ENCODE results near the gene SACM1L. TPM values are rescaled to one million over a fixed set of nuclear protein-coding genes. Genes with fewer than 3 reads are reported as not detected.

SACM1L gene
- total and polyA plus RNA-seq, 2 experiments from 2014 or later: 28.1 to 61.6 TPM

DNA sequence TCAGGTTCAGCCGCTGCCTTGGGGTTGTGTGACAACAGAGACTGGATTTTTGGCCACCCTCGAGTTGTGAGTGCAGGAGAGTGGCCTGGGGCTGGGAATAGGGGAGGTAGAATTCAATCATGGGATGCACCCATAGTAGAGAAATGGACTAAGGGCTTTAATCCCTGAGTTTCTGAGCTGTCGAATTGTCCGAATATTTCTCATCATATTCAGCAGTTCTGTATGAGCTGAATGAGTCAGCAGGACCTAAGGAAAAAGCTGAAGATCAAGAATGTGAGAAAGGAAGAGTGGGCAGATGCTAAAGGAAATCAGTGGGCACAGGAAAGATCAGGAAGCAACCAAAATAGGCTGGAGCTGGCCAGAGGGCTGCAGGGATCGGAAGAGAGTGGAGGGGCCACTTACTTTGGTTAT, 44.4 kb upstream of the SACM1L start:
- Histone ChIP-seq H3K27me3 (no peaks in the 10 kb centered on the region), H3K9me2 (replicated peaks; ENCODE audit: insufficient read depth) (no peaks in the 10 kb centered on the region), H3K4me2 (no peak overlapping the region), H3K79me2 (peaks cover 43% of the 10 kb centered on the region), H3K27ac (peak overlapping the region; percentile 26), H2AFZ (no peak overlapping the region), H3K36me3 (replicated peaks; ENCODE audit: insufficient read depth, low read depth) (no peaks in the 10 kb centered on the region), H3K4me3 (no peak overlapping the region), H4K20me1 (ENCODE audit: insufficient read depth, poor library complexity, severe bottlenecking) (no peaks in the 10 kb centered on the region), H3K9me3 (ENCODE audit: low read depth) (no peaks in the 10 kb centered on the region), H3K4me1 (ENCODE audit: insufficient read depth) (peaks cover 27% of the 10 kb centered on the region)
- no peak for TF ChIP-seq EZH2 (IDR thresholded peaks at IDR 0.05; ENCODE audit: borderline replicate concordance)
- no peak for TF ChIP-seq EZH2phosphoT487 (IDR thresholded peaks at IDR 0.05; ENCODE audit: low read depth, severe bottlenecking, unreplicated experiment)
- TF ChIP-seq, protein P1, sequence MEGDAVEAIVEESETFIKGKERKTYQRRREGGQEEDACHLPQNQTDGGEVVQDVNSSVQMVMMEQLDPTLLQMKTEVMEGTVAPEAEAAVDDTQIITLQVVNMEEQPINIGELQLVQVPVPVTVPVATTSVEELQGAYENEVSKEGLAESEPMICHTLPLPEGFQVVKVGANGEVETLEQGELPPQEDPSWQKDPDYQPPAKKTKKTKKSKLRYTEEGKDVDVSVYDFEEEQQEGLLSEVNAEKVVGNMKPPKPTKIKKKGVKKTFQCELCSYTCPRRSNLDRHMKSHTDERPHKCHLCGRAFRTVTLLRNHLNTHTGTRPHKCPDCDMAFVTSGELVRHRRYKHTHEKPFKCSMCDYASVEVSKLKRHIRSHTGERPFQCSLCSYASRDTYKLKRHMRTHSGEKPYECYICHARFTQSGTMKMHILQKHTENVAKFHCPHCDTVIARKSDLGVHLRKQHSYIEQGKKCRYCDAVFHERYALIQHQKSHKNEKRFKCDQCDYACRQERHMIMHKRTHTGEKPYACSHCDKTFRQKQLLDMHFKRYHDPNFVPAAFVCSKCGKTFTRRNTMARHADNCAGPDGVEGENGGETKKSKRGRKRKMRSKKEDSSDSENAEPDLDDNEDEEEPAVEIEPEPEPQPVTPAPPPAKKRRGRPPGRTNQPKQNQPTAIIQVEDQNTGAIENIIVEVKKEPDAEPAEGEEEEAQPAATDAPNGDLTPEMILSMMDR (IDR thresholded peaks at IDR 0.05; ENCODE audit: poor library complexity): no peak
- 80% methylated on average over 5 of the region's 5 CpGs for WGBS (ENCODE audit: low lambda C conversion rate, missing lambda C conversion rate)
- DNase-seq (ENCODE audit: low spot score): no peak

DNA sequence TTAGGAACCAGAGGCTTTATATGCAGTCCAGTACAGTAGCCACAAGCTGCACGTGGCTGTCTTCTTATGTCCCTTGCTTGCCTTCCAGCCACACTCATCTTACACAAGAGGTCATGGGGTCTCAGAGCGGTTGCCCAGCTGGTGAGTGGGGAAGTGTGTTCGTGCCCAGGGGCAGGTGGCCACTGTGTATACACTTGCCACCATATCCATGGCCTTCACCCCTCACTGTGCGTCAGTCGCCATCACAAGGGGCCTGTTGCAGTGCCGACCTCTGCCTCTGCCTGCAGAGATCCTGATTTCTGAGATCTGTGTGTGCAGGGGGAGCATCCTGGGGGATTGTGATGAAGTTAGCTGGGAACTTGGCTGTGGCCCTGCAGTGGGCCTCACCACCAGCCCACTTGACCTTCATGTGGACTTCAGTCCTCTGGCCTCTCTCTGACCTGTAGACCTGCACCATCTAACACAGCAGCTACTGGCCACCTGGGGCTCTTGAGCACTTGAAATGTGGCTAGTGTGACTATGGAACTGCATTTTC, 43.1 kb upstream of the SACM1L start:
- peaks cover 17% of the 10 kb centered on the region for H3K4me1 ChIP-seq (ENCODE audit: insufficient read depth)
- no peak overlapping the region for H3K4me2 ChIP-seq
- H3K79me2 ChIP-seq: peaks cover 46% of the 10 kb centered on the region
- WGBS (ENCODE audit: low lambda C conversion rate, missing lambda C conversion rate): 94% methylated on average over 6 of the region's 6 CpGs
- H3K9me3 ChIP-seq (ENCODE audit: low read depth): no peaks in the 10 kb centered on the region
- no peaks in the 10 kb centered on the region for H3K9me2 ChIP-seq (replicated peaks; ENCODE audit: insufficient read depth)
- H3K4me3 ChIP-seq: no peak overlapping the region
- no peaks in the 10 kb centered on the region for H4K20me1 ChIP-seq (ENCODE audit: insufficient read depth, poor library complexity, severe bottlenecking)
- DNase-seq (ENCODE audit: low spot score): no peak
- H3K36me3 ChIP-seq (replicated peaks; ENCODE audit: insufficient read depth, low read depth): no peaks in the 10 kb centered on the region
- TF ChIP-seq, protein P1 (IDR thresholded peaks at IDR 0.05; ENCODE audit: poor library complexity): no peak
- TF ChIP-seq EZH2phosphoT487 (IDR thresholded peaks at IDR 0.05; ENCODE audit: low read depth, severe bottlenecking, unreplicated experiment) (no peak), EZH2 (IDR thresholded peaks at IDR 0.05; ENCODE audit: borderline replicate concordance) (no peak)
- H3K27me3 ChIP-seq: no peaks in the 10 kb centered on the region
- H3K27ac ChIP-seq: no peak overlapping the region
- no peak overlapping the region for H2AFZ ChIP-seq

DNA sequence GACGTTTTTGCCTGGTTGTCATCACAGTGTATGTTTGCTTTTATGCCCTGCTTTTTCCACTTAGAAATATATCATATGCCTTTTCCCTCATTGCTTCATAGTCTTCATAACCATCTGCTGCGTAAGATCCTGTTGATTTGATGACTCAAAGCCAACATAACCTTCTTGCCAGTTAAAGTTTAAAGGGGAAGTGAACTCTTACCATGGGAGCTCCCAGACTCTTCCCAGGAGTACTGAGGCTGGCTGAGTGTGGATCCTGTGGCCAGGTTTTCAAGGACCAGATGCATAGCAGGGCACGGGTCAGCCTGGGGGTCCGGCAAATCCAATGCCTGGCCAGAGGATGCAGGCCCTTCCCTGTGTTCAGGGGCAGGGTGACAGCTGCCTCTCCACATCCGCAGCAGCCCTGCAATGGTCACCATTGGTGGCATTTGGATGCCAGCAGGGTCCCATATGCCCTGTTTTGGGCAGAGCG, 42.0 kb upstream of the SACM1L start:
- Histone ChIP-seq H3K36me3 (replicated peaks; ENCODE audit: insufficient read depth, low read depth) (no peaks in the 10 kb centered on the region), H3K27me3 (no peaks in the 10 kb centered on the region), H4K20me1 (ENCODE audit: insufficient read depth, poor library complexity, severe bottlenecking) (no peaks in the 10 kb centered on the region), H3K9me3 (ENCODE audit: low read depth) (no peaks in the 10 kb centered on the region), H2AFZ (no peak overlapping the region), H3K4me3 (no peak overlapping the region), H3K4me2 (no peak overlapping the region), H3K4me1 (ENCODE audit: insufficient read depth) (peaks cover 9% of the 10 kb centered on the region), H3K27ac (peak overlapping the region; percentile 83), H3K9me2 (replicated peaks; ENCODE audit: insufficient read depth) (no peaks in the 10 kb centered on the region), H3K79me2 (peaks cover 48% of the 10 kb centered on the region)
- peak; percentile 62 for DNase-seq (ENCODE audit: low spot score)
- 79% methylated on average over 6 of the region's 6 CpGs for WGBS (ENCODE audit: low lambda C conversion rate, missing lambda C conversion rate)
- TF ChIP-seq EZH2phosphoT487 (IDR thresholded peaks at IDR 0.05; ENCODE audit: low read depth, severe bottlenecking, unreplicated experiment): no peak
- TF ChIP-seq, protein P1 (IDR thresholded peaks at IDR 0.05; ENCODE audit: poor library complexity): no peak
- TF ChIP-seq EZH2 (IDR thresholded peaks at IDR 0.05; ENCODE audit: borderline replicate concordance): no peak
